T47D (cell line): ENCODE results near the gene SORCS1.

Source experiments
- DNase-seq, 2 experiments: peaks; one replicate each; pipeline versions ENCODE4 v3.0.0 to v3.0.0-alpha.2; 2011 to 2012; ENCODE audit warnings: low read depth in 1 of 2, low spot score in 1 of 2
- JUND ChIP-seq: IDR thresholded peaks from 2 replicates; pipeline ENCODE4 v1.6.1; 2012; ENCODE audit warnings: low read depth
- in situ Hi-C: cut with HindIII; loops from 2 replicates; pipeline ENCODE4 v1.10.0; 2016; ENCODE audit warnings: low sequenced_read_pairs, low pct_unique_long_range_greater_than_20kb

The SORCS1 gene

GRCh38 chr10:106864031-106864430 lies 300.5 kb downstream of the SORCS1 start:
- in situ Hi-C loops = no loop called here
- TF ChIP-seq JUND = no peak
- no peak for DNase-seq

- no peak for TF ChIP-seq JUND
- DNase-seq = no peak
- in situ Hi-C loops = no loop called here
Observed at GRCh38 chr10:106863549-106863948, 301.0 kb downstream of the SORCS1 start.

DNA sequence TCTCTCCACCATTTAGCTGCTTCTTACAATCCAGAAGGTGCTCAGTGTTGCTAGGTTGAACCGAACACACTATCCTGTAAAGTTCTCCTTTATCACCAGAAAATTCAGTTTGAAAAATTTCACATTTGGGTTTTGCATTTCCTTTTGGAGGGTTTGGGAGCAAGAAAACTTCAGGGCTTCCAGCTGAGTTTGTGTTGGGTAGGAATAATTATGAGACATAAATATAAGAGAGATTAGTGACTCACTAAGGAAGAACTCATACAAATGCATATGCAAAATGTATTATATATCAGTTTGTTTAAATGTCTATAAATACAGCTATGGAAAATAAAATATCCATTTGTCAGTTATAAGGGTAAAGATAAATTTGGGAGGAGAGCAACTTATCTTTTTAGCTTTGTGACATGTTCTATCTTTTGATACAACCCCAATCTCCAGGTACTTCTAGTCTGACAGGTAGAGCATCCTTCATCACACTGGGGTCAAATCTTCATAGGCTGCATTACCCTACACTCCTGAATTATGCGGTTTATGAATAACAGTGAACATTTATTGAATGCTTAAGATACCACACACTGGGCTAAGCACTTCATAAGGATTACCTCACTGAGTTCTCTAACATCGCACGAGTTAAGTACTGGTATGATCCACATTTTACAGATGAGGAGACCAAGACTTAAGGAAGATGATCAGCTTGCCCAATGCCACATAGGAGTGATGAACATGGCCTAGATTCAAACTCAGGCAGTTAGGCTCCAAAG lies 304.4 kb downstream of the SORCS1 start:
- TF ChIP-seq JUND = no peak
- DNase-seq = no peak
- in situ Hi-C loops = no loop called here

GRCh38 chr10:106857728-106858127 lies 306.8 kb downstream of the SORCS1 start:
- DNase-seq = no peak
- no peak for TF ChIP-seq JUND
- in situ Hi-C loops = no loop called here

GRCh38 chr10:106857213-106857612 lies 307.3 kb downstream of the SORCS1 start:
- no peak for DNase-seq
- in situ Hi-C loops = no loop called here
- no peak for TF ChIP-seq JUND

DNA sequence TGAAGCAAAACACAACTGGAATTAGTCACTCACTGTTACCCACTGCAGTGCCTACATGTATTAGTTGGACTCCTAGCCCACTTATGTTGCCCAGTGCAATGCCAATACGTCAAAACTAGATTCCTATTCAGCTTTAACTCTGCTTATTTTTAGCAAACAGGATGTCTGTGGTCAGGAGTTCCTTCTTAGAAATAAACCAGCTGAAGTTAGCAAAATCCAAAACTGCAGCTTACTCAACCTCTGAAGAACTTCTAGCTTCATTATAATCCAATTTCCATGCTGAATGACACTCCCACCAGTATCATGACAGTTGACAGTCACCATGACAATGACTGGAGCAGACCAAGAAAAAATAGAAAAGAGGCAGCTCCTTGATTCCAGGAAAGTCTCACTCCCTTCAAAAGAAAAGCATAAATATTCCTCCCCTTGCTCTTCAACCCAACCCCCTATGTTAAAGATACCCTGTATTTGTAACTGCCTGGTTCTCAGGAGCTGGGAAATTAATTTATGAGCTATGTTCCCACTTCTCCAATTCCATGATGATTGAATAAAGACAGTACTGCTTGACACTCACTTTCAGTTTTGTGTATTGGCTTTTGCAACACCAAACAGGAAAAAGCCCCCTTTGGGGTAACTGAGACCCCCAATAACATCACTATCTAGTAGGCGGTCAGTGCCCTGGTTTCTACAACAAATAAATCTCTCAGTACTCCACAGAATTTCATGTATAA lies 327.4 kb downstream of the SORCS1 start:
- DNase-seq = no peak
- in situ Hi-C loops = no loop called here
- no peak for TF ChIP-seq JUND

DNA sequence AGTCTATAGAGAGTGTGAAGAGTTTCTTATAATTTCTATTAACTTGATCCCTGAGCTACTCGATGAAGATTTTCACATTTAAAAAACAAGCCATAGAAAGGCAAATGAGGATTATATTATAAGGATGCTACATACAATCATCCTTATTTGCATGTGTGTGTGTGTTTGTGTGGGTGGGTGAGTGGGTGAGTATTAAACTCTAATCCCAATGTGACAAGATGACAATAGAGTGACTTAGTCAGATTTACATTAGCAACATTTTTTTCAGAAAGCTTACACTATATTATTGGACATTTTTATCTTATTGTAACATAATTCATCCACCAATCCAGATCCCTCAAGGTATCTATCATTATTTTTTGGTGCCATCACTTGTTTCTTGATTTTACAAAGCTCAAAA lies 331.7 kb downstream of the SORCS1 start:
- no peak for TF ChIP-seq JUND
- DNase-seq = no peak
- in situ Hi-C loops = no loop called here

DNA sequence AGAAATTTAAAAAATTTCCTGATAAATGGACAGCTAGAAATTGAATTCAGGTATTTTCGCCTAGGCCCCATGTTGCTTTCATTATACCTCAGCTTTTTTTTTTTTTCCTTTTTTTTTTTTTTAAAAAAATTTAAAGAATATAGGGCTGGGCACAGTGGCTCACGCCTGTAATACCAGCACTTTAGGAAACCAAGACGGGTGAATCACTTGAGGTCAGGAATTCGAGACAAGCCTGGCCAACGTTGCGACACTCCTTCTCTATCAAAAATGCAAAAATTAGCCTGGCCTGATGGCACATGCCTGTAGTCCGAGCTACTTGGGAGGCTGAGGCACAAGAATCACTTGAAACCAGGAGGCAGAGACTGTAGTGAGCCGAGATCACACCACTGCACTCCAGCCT lies 334.0 kb downstream of the SORCS1 start:
- no peak for DNase-seq
- in situ Hi-C loops = no loop called here

DNA sequence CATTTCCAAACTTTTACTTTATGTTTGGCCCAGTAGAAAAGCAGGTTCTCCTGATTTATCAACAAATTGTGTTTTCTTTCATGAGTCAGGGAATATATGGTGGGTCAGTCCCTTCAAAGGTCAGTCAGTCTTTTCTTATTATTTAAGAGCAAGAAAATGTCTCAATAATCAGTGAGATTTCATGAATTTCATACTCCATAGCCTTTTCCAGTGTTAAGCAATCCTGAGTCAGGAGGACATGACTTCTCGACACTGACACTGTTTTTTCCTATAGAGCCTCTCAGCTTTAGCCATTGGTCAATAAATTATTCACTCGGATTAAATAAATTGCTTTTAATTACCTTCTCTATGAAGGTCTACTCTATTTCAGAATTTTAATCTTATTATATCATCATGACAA lies 334.5 kb downstream of the SORCS1 start:
- in situ Hi-C loops = no loop called here
- no peak for TF ChIP-seq JUND

More for the DNA sequence above, 334.0 kb downstream of the SORCS1 start:
- no peak for TF ChIP-seq JUND

GRCh38 chr10:106826716-106827115 lies 337.8 kb downstream of the SORCS1 start:
- DNase-seq = no peak
- no peak for TF ChIP-seq JUND
- in situ Hi-C loops = no loop called here

More for the DNA sequence above, 334.5 kb downstream of the SORCS1 start:
- no peak for DNase-seq

GRCh38 chr10:106825576-106826364 lies 338.7 kb downstream of the SORCS1 start:
- in situ Hi-C loops = no loop called here
- no peak for TF ChIP-seq JUND
- DNase-seq = no peak

- in situ Hi-C loops = no loop called here
- DNase-seq = no peak
- no peak for TF ChIP-seq JUND
Observed at GRCh38 chr10:106820579-106820978, 343.9 kb downstream of the SORCS1 start.

DNA sequence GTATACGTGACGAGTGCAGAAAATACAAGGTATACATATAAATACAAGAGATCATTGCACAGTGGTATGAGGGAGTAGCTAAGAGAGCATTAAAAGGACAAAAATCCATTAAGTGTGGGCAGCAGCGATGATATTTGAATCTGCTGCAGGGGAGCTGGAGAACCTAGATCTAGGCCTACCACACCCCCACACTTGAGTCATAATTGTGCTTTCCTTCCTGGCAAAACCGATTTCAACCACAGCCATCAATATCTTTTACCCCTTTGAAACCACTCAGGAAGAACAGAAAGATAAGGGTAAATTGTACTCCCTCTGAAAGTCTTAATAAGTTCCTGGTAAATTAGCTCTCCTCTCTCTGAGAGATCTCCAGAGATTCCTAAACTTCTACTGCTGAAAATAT lies 345.0 kb downstream of the SORCS1 start:
- DNase-seq = no peak
- TF ChIP-seq JUND = no peak
- in situ Hi-C loops = no loop called here
